Thoracic aorta (tissue), 2 donors: ENCODE results near the gene LTF. TPM values are rescaled to one million over a fixed set of nuclear protein-coding genes. Genes with fewer than 3 reads are reported as not detected.

Experiments
- ATAC-seq: fragments of 150-250 bp; one replicate; pipeline ENCODE4 v1.8.0; 2017; ENCODE audit warnings: low read depth; ENCODE audit not compliant: insufficient number of reproducible peaks, low FRiP score
- DNase-seq: peaks from one replicate; pipeline ENCODE4 v3.0.0-alpha.2; 2020; ENCODE audit warnings: low spot score
- H3K27ac ChIP-seq, 2 donors: fragments of 200-600 bp; sonication (generic); 1 replicate in 1 of 2; 2 replicates in 1 of 2; pipeline ENCODE4 v1.5.1; 2016; ENCODE audit warnings: mild to moderate bottlenecking in 2 of 2, moderate library complexity in 2 of 2
- H3K27me3 ChIP-seq: fragments of 200-600 bp; sonication (generic); replicated peaks from 2 replicates; pipeline ENCODE4 v1.6.0; 2016; ENCODE audit warnings: mild to moderate bottlenecking; ENCODE audit not compliant: insufficient read depth
- H3K36me3 ChIP-seq: fragments of 200-600 bp; sonication (generic); one replicate; pipeline ENCODE4 v1.5.1; 2016
- H3K4me1 ChIP-seq, 2 donors: fragments of 200-600 bp; sonication (generic); 1 replicate in 1 of 2; 2 replicates in 1 of 2; pipeline versions ENCODE4 v1.5.1 to v1.6.0; 2016; ENCODE audit warnings: low read depth in 2 of 2, mild to moderate bottlenecking in 1 of 2; ENCODE audit not compliant: control insufficient read depth in 1 of 2
- H3K4me3 ChIP-seq: fragments of 200-600 bp; sonication (generic); 2 replicates; pipeline ENCODE4 v1.5.1; 2016; ENCODE audit warnings: mild to moderate bottlenecking
- H3K9me3 ChIP-seq: fragments of 200-600 bp; sonication (generic); 2 replicates; pipeline ENCODE4 v1.5.1; 2016
- total RNA-seq, 2 donors: library from RNA; depleted of rRNA; stranded (reverse); fragments of >200 nt; gene quantifications; one replicate each; pipeline versions ENCODE4 v1.1.0 to v1.2.3, GENCODE V29; 2016
- TF ChIP-seq, protein P1 (sequence below): fragments of 200-600 bp; sonication (generic); IDR thresholded peaks from one replicate; pipeline ENCODE4 v1.5.1; 2019; ENCODE audit warnings: antibody characterized with exemption

Gene LTF
- total RNA-seq, 2 donors from 2014 or later: 0.28 to 3.0 TPM

GRCh38 chr3:46423588-46423987 is 41.1 kb downstream of the LTF start:
- no peak overlapping the region for H3K27ac ChIP-seq
- DNase-seq (no peak), ATAC-seq (no peak)
- TF ChIP-seq, protein P1, sequence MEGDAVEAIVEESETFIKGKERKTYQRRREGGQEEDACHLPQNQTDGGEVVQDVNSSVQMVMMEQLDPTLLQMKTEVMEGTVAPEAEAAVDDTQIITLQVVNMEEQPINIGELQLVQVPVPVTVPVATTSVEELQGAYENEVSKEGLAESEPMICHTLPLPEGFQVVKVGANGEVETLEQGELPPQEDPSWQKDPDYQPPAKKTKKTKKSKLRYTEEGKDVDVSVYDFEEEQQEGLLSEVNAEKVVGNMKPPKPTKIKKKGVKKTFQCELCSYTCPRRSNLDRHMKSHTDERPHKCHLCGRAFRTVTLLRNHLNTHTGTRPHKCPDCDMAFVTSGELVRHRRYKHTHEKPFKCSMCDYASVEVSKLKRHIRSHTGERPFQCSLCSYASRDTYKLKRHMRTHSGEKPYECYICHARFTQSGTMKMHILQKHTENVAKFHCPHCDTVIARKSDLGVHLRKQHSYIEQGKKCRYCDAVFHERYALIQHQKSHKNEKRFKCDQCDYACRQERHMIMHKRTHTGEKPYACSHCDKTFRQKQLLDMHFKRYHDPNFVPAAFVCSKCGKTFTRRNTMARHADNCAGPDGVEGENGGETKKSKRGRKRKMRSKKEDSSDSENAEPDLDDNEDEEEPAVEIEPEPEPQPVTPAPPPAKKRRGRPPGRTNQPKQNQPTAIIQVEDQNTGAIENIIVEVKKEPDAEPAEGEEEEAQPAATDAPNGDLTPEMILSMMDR: no peak
- H3K4me3 ChIP-seq: no peak overlapping the region
- H3K9me3 ChIP-seq: no peaks in the 10 kb centered on the region
- H3K4me1 ChIP-seq: no peaks in the 10 kb centered on the region
- no peaks in the 10 kb centered on the region for H3K27me3 ChIP-seq
- H3K36me3 ChIP-seq: no peaks in the 10 kb centered on the region

DNA sequence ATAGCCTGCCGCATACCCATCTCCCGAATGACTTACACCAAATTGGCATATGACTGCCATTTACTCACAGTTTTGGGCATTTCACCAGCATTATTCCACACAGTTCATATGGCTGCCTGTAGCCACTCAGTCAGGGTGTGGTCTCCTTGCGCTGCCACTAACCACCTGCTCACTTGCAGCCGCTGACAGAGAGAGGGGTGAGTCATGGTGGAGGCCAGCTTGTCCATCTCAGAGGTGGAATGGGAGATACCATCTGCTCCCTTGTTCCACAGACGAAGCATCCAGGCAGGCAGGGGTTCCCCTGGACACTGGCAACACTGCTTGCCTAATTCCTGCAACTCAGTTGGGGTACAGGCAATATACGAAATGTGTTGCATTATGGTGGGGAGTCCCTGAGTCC is 42.1 kb downstream of the LTF start:
- no peak for DNase-seq
- no peaks in the 10 kb centered on the region for H3K36me3 ChIP-seq
- H3K27me3 ChIP-seq: no peaks in the 10 kb centered on the region
- no peaks in the 10 kb centered on the region for H3K9me3 ChIP-seq
- ATAC-seq: no peak
- no peak overlapping the region for H3K27ac ChIP-seq
- H3K4me1 ChIP-seq: no peaks in the 10 kb centered on the region
- TF ChIP-seq, protein P1: no peak
- H3K4me3 ChIP-seq: no peak overlapping the region

DNA sequence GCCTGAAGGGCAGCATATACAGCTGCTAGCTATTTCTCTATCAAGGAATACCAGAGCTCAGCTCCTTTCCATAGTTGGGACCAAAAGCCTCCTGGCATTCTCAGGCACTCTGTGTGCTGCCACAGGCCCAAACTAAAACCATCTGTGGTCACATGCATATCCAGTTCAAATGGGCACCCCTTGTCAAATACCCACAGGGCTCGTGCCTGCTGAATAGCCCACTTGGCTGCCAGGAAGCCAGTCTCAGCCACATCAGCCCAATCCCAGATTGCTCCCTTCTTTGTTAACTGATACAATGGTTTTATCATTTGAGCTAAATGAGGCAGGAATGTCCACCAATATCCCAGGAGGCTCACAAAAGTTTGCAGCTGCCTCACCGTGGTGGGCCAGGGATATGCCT is 43.8 kb downstream of the LTF start:
- no peak for DNase-seq

DNA sequence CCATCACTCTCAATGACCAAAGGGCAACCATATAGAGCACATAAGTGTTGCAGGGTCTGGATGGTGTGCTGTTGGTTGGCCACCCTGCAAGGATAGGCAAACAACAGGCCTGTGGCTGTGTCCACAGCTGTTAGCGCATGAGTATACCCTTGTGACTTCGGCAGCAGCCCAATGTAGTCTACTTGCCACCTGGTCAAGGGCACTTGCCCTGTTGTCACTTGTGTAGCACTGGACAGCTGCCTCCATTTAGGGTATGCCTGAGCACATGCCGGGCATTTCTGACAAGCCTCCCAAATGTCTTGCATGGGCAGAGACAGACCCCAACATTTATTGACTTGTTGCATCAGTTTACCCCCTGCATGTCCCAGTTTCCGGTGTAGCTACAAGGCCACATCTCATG is 44.9 kb downstream of the LTF start:
- Histone ChIP-seq H3K27ac (no peak overlapping the region), H3K4me3 (no peak overlapping the region), H3K4me1 (no peaks in the 10 kb centered on the region), H3K27me3 (no peaks in the 10 kb centered on the region), H3K36me3 (no peaks in the 10 kb centered on the region), H3K9me3 (no peaks in the 10 kb centered on the region)
- DNase-seq: no peak
- TF ChIP-seq, protein P1: no peak
- ATAC-seq: no peak

More for the DNA sequence above, 43.8 kb downstream of the LTF start:
- Histone ChIP-seq H3K4me3 (no peak overlapping the region), H3K9me3 (no peaks in the 10 kb centered on the region), H3K36me3 (no peaks in the 10 kb centered on the region), H3K27ac (no peak overlapping the region), H3K27me3 (no peaks in the 10 kb centered on the region), H3K4me1 (no peaks in the 10 kb centered on the region)
- ATAC-seq: no peak
- TF ChIP-seq, protein P1: no peak

- H3K9me3 ChIP-seq: no peaks in the 10 kb centered on the region
- no peak for ATAC-seq
- no peak overlapping the region for H3K27ac ChIP-seq
- H3K36me3 ChIP-seq: no peaks in the 10 kb centered on the region
- TF ChIP-seq, protein P1: no peak
- DNase-seq: no peak
- no peak overlapping the region for H3K4me3 ChIP-seq
- peaks cover 0 to under 1% of the 10 kb centered on the region in 2 donors for H3K4me1 ChIP-seq
- no peaks in the 10 kb centered on the region for H3K27me3 ChIP-seq
Measured at GRCh38 chr3:46417841-46418611, 46.7 kb downstream of the LTF start.
